HG02970 (cell line): ENCODE results near the gene LUC7L.

Experiments
- ATAC-seq: cut with Tn5 transposase; IDR thresholded peaks from one replicate; pipeline ENCODE4 v1.9.1; 2021; ENCODE audit warnings: mild to moderate bottlenecking, moderate library complexity, moderate number of reproducible peaks; ENCODE audit not compliant: unreplicated experiment, low FRiP score

LUC7L gene

DNA sequence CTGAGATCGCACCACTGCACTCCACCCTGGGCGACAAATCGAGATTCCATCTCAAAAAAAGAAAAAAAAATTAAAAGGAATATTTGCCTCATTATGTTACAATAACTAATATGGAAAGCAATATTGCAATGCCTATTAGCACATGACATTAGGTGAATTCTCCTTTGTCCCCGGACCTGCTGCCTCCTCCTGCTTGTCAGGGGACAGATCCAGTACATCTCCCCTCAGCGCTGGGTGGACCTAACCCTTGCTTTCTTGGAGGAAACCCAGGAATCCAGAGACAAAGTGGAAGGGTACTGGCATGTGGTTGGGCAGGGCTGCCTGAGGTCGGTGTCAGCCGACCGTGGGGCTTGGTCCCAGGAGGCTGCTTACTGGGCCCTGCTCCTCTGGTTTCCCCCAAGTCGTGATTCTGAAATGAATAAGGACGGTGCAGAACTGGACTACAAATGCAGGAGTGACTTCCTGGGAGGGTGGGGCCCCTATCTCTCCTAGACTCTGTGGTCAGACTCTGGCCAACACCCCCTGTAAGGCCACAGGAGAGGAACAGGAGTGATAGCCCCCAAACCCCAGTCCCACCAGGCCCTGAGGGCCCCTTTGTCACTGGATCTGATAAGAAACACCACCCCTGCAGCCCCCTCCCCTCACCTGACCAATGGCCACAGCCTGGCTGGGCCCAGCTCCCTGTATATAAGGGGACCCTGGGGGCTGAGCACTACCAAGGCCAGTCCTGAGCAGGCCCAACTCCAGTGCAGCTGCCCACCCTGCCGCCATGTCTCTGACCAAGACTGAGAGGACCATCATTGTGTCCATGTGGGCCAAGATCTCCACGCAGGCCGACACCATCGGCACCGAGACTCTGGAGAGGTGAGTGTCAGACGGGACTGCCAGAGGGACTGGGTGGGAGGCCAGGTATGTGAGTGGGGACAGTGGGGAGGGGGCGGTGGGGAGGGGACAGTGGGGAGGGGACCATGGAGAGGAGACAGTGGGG is 76.8 kb downstream of the LUC7L start, which contains the start of gene HBZ:
Gene HBZ, plus strand, starts transcription at position 504 of the 988 bp plus-strand sequence. Its CDS starts 266 bp downstream, at position 770.
- no peak for ATAC-seq

- no peak for ATAC-seq
Measured at GRCh38 chr16:149024-149660, 80.1 kb downstream of the LUC7L start.

- ATAC-seq: no peak
Measured at GRCh38 chr16:146646-147045, 82.6 kb downstream of the LUC7L start.

DNA sequence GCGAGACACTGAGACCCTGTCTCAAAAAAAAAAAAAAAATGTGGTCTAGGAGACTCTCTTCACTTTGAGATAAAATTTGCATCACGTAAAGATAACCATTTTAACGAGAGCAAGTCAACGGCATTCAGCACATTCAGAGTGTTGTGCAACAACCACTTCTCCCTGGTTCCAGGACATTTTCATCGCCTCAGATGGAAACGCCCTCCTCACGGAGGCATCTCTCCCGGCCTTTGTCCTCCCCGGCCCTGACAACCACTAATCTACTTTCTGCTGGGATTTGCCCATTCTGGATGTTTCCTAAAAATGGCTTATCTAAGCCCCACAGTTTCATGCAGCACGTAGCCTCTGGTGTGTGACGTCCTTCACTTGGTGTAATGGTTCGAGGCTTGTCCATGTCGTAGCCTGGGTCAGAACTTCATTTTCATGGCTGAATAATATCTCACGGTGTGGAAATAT is 84.4 kb downstream of the LUC7L start:
- no peak for ATAC-seq

GRCh38 chr16:143456-143855 is 85.8 kb downstream of the LUC7L start:
- ATAC-seq: no peak

- no peak for ATAC-seq
Measured at GRCh38 chr16:143047-143446, 86.2 kb downstream of the LUC7L start.

- ATAC-seq: no peak
Measured at GRCh38 chr16:142405-142967, 86.8 kb downstream of the LUC7L start.

GRCh38 chr16:140175-140857 is 88.9 kb downstream of the LUC7L start:
- ATAC-seq: no peak
